ENCODE measurements around the gene ASB7.

ASB7 gene

GRCh38 chr15:100598655-100599054 lies 3.7 kb upstream of the ASB7 start:
- no peak for ATAC-seq

GRCh38 chr15:100601163-100601562 lies 1.2 kb upstream of the ASB7 start:
- no peak for ATAC-seq

GRCh38 chr15:100601617-100602063 lies 749 bp upstream of the ASB7 start:
- peak; percentile 3 to 4 for ATAC-seq

GRCh38 chr15:100602823-100603393 lies 519 bp downstream of the ASB7 start:
- ATAC-seq, result peak; percentile 39 to 45

GRCh38 chr15:100612539-100612938 lies 10.2 kb downstream of the ASB7 start:
- ATAC-seq, result no peak

- ATAC-seq, result no peak
Measured at GRCh38 chr15:100613208-100613607, 10.8 kb downstream of the ASB7 start.

GRCh38 chr15:100614336-100614735 lies 11.9 kb downstream of the ASB7 start:
- no peak for ATAC-seq

- ATAC-seq, result no peak
Measured at GRCh38 chr15:100614918-100615317, 12.5 kb downstream of the ASB7 start.

- no peak for ATAC-seq
Measured at GRCh38 chr15:100615801-100616200, 13.4 kb downstream of the ASB7 start.

GRCh38 chr15:100616700-100617099 lies 14.3 kb downstream of the ASB7 start:
- no peak for ATAC-seq

GRCh38 chr15:100623301-100623700 lies 20.9 kb downstream of the ASB7 start:
- ATAC-seq, result no peak

- peak; percentile 64 to 78 for ATAC-seq
Measured at GRCh38 chr15:100627789-100628395, 25.5 kb downstream of the ASB7 start.

GRCh38 chr15:100628746-100629145 lies 26.4 kb downstream of the ASB7 start:
- no peak for ATAC-seq

GRCh38 chr15:100631831-100632230 lies 29.4 kb downstream of the ASB7 start:
- no peak for ATAC-seq

GRCh38 chr15:100633763-100634075 lies 31.3 kb downstream of the ASB7 start:
- ATAC-seq, result no peak

GRCh38 chr15:100635406-100636071 lies 33.1 kb downstream of the ASB7 start:
- ATAC-seq, result no peak

GRCh38 chr15:100638177-100638730 lies 35.9 kb downstream of the ASB7 start:
- ATAC-seq, result no peak

GRCh38 chr15:100642213-100642949 lies 40.0 kb downstream of the ASB7 start:
- no peak for ATAC-seq

GRCh38 chr15:100642950-100643338 lies 40.6 kb downstream of the ASB7 start:
- ATAC-seq, result no peak

GRCh38 chr15:100645671-100646070 lies 43.3 kb downstream of the ASB7 start:
- ATAC-seq, result no peak

GRCh38 chr15:100648951-100649350 lies 46.6 kb downstream of the ASB7 start:
- no peak for ATAC-seq

- no peak for ATAC-seq
Measured at GRCh38 chr15:100650685-100651084, 48.3 kb downstream of the ASB7 start.

- no peak for ATAC-seq
Measured at GRCh38 chr15:100651253-100651652, 48.9 kb downstream of the ASB7 start.
